K562 (cell line): ENCODE measurements around the gene SAMD10. TPM values are rescaled to one million over a fixed set of nuclear protein-coding genes. Genes with fewer than 3 reads are reported as not detected.

ENCODE experiments used
- AFF4 ChIP-seq: sonication (generic); formaldehyde crosslinking; IDR thresholded peaks from 2 replicates; pipeline ENCODE4 v1.8.0; 2023; ENCODE audit warnings: mild to moderate bottlenecking, missing genetic modification reagents
- CCNT2 ChIP-seq: IDR thresholded peaks from 2 replicates; pipeline ENCODE4 v1.6.1; 2011; ENCODE audit warnings: borderline replicate concordance, low read depth, mild to moderate bottlenecking, moderate library complexity, mixed read lengths, low read length; ENCODE audit not compliant: insufficient read length; ENCODE audit errors: extremely low read depth
- MCM2 ChIP-seq: fragments of 450-650 bp; IDR thresholded peaks from 2 replicates; pipeline ENCODE4 v1.6.1; 2017; ENCODE audit warnings: low read depth, mild to moderate bottlenecking
- MGA ChIP-seq: fragments of 450-650 bp; IDR thresholded peaks from 2 replicates; pipeline ENCODE4 v1.6.1; 2016; ENCODE audit warnings: mild to moderate bottlenecking, moderate library complexity
- MIER1 ChIP-seq: fragments of 450-650 bp; IDR thresholded peaks from 2 replicates; pipeline ENCODE4 v1.6.1; 2016; ENCODE audit warnings: antibody characterized with exemption, mild to moderate bottlenecking, low read depth
- NBN ChIP-seq: fragments of 450-650 bp; IDR thresholded peaks from 2 replicates; pipeline ENCODE4 v1.6.1; 2016; ENCODE audit warnings: low read depth, mild to moderate bottlenecking
- NEUROD1 ChIP-seq: fragments of 150-350 bp; IDR thresholded peaks from 2 replicates; pipeline ENCODE4 v1.6.1; 2014; ENCODE audit warnings: borderline replicate concordance, low read length, low read depth; ENCODE audit not compliant: partially characterized antibody
- RBM34 ChIP-seq: fragments of 200-400 bp; formaldehyde crosslinking; IDR thresholded peaks from 2 replicates; pipeline ENCODE4 v1.6.1; 2018; ENCODE audit warnings: low read length, borderline replicate concordance; ENCODE audit not compliant: insufficient read depth
- STAG1 ChIP-seq: sonication (generic); formaldehyde crosslinking; IDR thresholded peaks from 2 replicates; pipeline ENCODE4 v1.5.0; 2020; ENCODE audit warnings: missing genetic modification reagents, borderline replicate concordance
- ZNF584 ChIP-seq: fragments of 200-800 bp; sonication (Bioruptor generic); IDR thresholded peaks from 2 replicates; pipeline ENCODE4 v1.6.1; 2016; ENCODE audit warnings: low read depth, mild to moderate bottlenecking, missing genetic modification characterization, missing compliant biosample characterization
- ZNF695 ChIP-seq: fragments of 450-650 bp; formaldehyde crosslinking; IDR thresholded peaks from 2 replicates; pipeline ENCODE4 v1.4.0; 2020; ENCODE audit warnings: mild to moderate bottlenecking, moderate library complexity
- polyA plus RNA-seq, 8 experiments: library from polyadenylated mRNA; depleted of rRNA in 4 of 8; stranded (reverse) in 5 of 8; unstranded in 3 of 8; fragments of >200 nt; fragmentation: Nextera tagmentation in 2 of 8; fragmentation: Illumina TruSeq in 1 of 8; extraction: Ambion mirVana in 2 of 8; extraction: Trizol in 1 of 8; gene quantifications; 2 replicates each; pipeline versions ENCODE4 v1.2.1 to v1.2.3, GENCODE V29; 2011 to 2014; ENCODE audit warnings: inconsistent platforms in 1 of 8, missing spikeins in 1 of 8
- total RNA-seq, 7 experiments: library from RNA; depleted of rRNA in 6 of 7; stranded (reverse); fragments of >200 nt in 6 of 7; fragmentation: Illumina TruSeq in 2 of 7; extraction: Trizol in 2 of 7; gene quantifications; 2 replicates each; pipeline versions ENCODE4 v1.2.1 to v1.2.3, GENCODE V29; 2011 to 2021; ENCODE audit warnings: low replicate concordance in 1 of 7

The SAMD10 gene
- total and polyA plus RNA-seq, 9 of the 15 experiments (the other 6 are each of a cell fraction or from before 2014, with no cell fraction given) = 0.37 to 15.2 (median 4.8) TPM

- peak; percentile 42; the same call in 1 of the 2 replicates for TF ChIP-seq MGA
- no peak for TF ChIP-seq RBM34
- TF ChIP-seq AFF4 = peak; percentile 88
- no peak; the same call in 1 of the 2 replicates for TF ChIP-seq NBN
- TF ChIP-seq MCM2 = no peak
- TF ChIP-seq NEUROD1 = no peak
- no peak for TF ChIP-seq STAG1
- TF ChIP-seq ZNF584 (CRISPR knock-in tag) = peak; percentile 97
- TF ChIP-seq MIER1 = no peak
- TF ChIP-seq CCNT2 = peak; percentile 87
- no peak for TF ChIP-seq ZNF695 (CRISPR knock-in tag)
Measured at GRCh38 chr20:63955827-63956663, 23.4 kb downstream of the SAMD10 start, which contains the start of gene UCKL1 (continued).
